A549 (cell line): ENCODE results near the gene PLCH2. TPM values are rescaled to one million over a fixed set of nuclear protein-coding genes. Genes with fewer than 3 reads are reported as not detected.
A peak's percentile ranks its signal among the peaks of the same experiment; 100 is the strongest.

Source experiments
- ATAC-seq, 2 experiments: fragments of 200-7000 bp in 1 of 2; fragments of >200 bp in 1 of 2; cut with Nextera tagmentation in 1 of 2; cut with Tn5 transposase in 1 of 2; 3 replicates each; pipeline versions ENCODE4 v1.8.0 to v1.9.1; 2018 to 2020; ENCODE audit warnings: mild to moderate bottlenecking in 1 of 2, moderate library complexity in 1 of 2
- CTCF ChIA-PET: fragments of 300-600 bp; sonication (Branson Sonifier 250); formaldehyde crosslinking; extraction: SDS; loops from one replicate; lab custom pipeline; 2021; ENCODE audit warnings: antibody characterized with exemption, inconsistent platforms; lab: Yijun Ruan, JAX
- POLR2A ChIA-PET: fragments of 350-600 bp; formaldehyde crosslinking; extraction: SDS; loops from one replicate; lab custom pipeline; 2021; ENCODE audit warnings: antibody characterized with exemption, inconsistent platforms; lab: Yijun Ruan, JAX
- DNase-seq, 2 experiments: peaks; one replicate each; pipeline versions ENCODE4 v3.0.0 to v3.0.0-alpha.2; 2011 to 2016; ENCODE audit warnings: low read depth in 1 of 2, low spot score in 1 of 2
- FAIRE-seq: peaks from 2 replicates; lab custom pipeline; 2011; peaks lifted over from hg19 to GRCh38; lab: Jason Lieb, UNC
- H3K27ac ChIP-seq, 2 experiments: fragments of >200 bp; sonication (Bioruptor Twin); formaldehyde crosslinking; 3 replicates each; pipeline ENCODE4 v1.5.1; 2016 to 2017
- H3K4me1 ChIP-seq: fragments of >200 bp; sonication (Bioruptor Twin); formaldehyde crosslinking; 3 replicates; pipeline ENCODE4 v1.6.1; 2016
- H3K4me2 ChIP-seq: fragments of >200 bp; sonication (Bioruptor Twin); formaldehyde crosslinking; 3 replicates; pipeline ENCODE4 v1.6.1; 2016
- H3K4me3 ChIP-seq: fragments of >200 bp; sonication (Bioruptor Twin); formaldehyde crosslinking; 3 replicates; pipeline ENCODE4 v1.5.1; 2016
- H3K9me3 ChIP-seq: fragments of >200 bp; sonication (Bioruptor Twin); formaldehyde crosslinking; 3 replicates; pipeline ENCODE4 v1.6.1; 2016
- BCL3 ChIP-seq: fragments of >200 bp; sonication (Bioruptor Twin); formaldehyde crosslinking; IDR thresholded peaks from 3 replicates; pipeline ENCODE4 v1.6.1; 2016
- CBX2 ChIP-seq: fragments of 200-600 bp; sonication (generic); IDR thresholded peaks from 2 replicates; pipeline ENCODE4 v1.6.1; 2016; ENCODE audit warnings: low read depth, mild to moderate bottlenecking, borderline replicate concordance
- CBX8 ChIP-seq: fragments of 200-600 bp; sonication (generic); IDR thresholded peaks from 2 replicates; pipeline ENCODE4 v1.6.1; 2016
- EHF ChIP-seq: fragments of 250-450 bp; sonication (Bioruptor Pico); IDR thresholded peaks from 2 replicates; pipeline ENCODE4 v1.5.0; 2020; ENCODE audit warnings: mild to moderate bottlenecking
- EP300 ChIP-seq, 2 experiments: fragments of >200 bp; sonication (Bioruptor Twin); formaldehyde crosslinking; IDR thresholded peaks; 2 replicates in 1 of 2; 3 replicates in 1 of 2; pipeline ENCODE4 v1.6.1; 2016 to 2017
- FOSB ChIP-seq: fragments of 250-450 bp; sonication (Bioruptor Pico); IDR thresholded peaks from 2 replicates; pipeline ENCODE4 v1.5.0; 2020; ENCODE audit warnings: mild to moderate bottlenecking, moderate library complexity
- FOXS1 ChIP-seq: fragments of 250-450 bp; sonication (Bioruptor Pico); IDR thresholded peaks from 2 replicates; pipeline ENCODE4 v1.5.0; 2020; ENCODE audit warnings: mild to moderate bottlenecking, moderate library complexity
- GATA3 ChIP-seq: IDR thresholded peaks from 2 replicates; pipeline ENCODE4 v1.6.1; 2012; ENCODE audit warnings: borderline replicate concordance
- HDAC2 ChIP-seq: fragments of 200-600 bp; sonication (generic); IDR thresholded peaks from 2 replicates; pipeline ENCODE4 v1.6.1; 2016
- HEYL ChIP-seq: fragments of 250-450 bp; sonication (Bioruptor Pico); IDR thresholded peaks from 2 replicates; pipeline ENCODE4 v1.8.0; 2021; ENCODE audit warnings: mild to moderate bottlenecking, moderate library complexity
- HOXA7 ChIP-seq: fragments of 250-450 bp; sonication (Bioruptor Pico); IDR thresholded peaks from 2 replicates; pipeline ENCODE4 v1.5.0; 2020; ENCODE audit warnings: mild to moderate bottlenecking, moderate library complexity
- HOXB13 ChIP-seq: fragments of 250-450 bp; sonication (Bioruptor Pico); IDR thresholded peaks from 2 replicates; pipeline ENCODE4 v1.5.0; 2020; ENCODE audit warnings: low read depth, mild to moderate bottlenecking, moderate library complexity
- JUN ChIP-seq, 2 experiments: fragments of >200 bp; sonication (Bioruptor Twin); formaldehyde crosslinking; IDR thresholded peaks; 2 replicates in 1 of 2; 3 replicates in 1 of 2; pipeline ENCODE4 v1.6.1; 2016 to 2017
- KDM1A ChIP-seq: fragments of 200-600 bp; sonication (generic); IDR thresholded peaks from 2 replicates; pipeline ENCODE4 v1.6.1; 2016; ENCODE audit warnings: low read depth, mild to moderate bottlenecking
- KDM5A ChIP-seq: fragments of 200-600 bp; sonication (generic); IDR thresholded peaks from 2 replicates; pipeline ENCODE4 v1.6.1; 2016; ENCODE audit warnings: antibody characterized with exemption, mild to moderate bottlenecking
- MAFK ChIP-seq: fragments of 450-650 bp; IDR thresholded peaks from 2 replicates; pipeline ENCODE4 v1.6.1; 2014; ENCODE audit not compliant: partially characterized antibody
- MYC ChIP-seq: IDR thresholded peaks from 2 replicates; pipeline ENCODE4 v1.6.1; 2012; ENCODE audit warnings: mild to moderate bottlenecking, inconsistent platforms, low read length, improper control_type of control experiment, borderline replicate concordance
- NFE2L2 ChIP-seq: fragments of 150-350 bp; conservative IDR thresholded peaks from 2 replicates; pipeline ENCODE4 v1.6.1; 2014; ENCODE audit warnings: low read length
- RARB ChIP-seq: fragments of 250-450 bp; sonication (Bioruptor Pico); IDR thresholded peaks from 2 replicates; pipeline ENCODE4 v1.8.0; 2021; ENCODE audit warnings: mild to moderate bottlenecking, moderate library complexity
- RCOR1 ChIP-seq: fragments of 150-350 bp; IDR thresholded peaks from 2 replicates; pipeline ENCODE4 v1.6.1; 2014; ENCODE audit warnings: antibody characterized with exemption, low read length, low read depth
- RFX5 ChIP-seq: fragments of 450-650 bp; IDR thresholded peaks from 2 replicates; pipeline ENCODE4 v1.7.1; 2014; ENCODE audit warnings: antibody characterized with exemption, mild to moderate bottlenecking, moderate library complexity
- RNF2 ChIP-seq: fragments of 200-600 bp; sonication (generic); IDR thresholded peaks from 2 replicates; pipeline ENCODE4 v1.6.1; 2016; ENCODE audit warnings: low read depth, mild to moderate bottlenecking, antibody characterized with exemption, moderate library complexity, borderline replicate concordance
- ZC3H11A ChIP-seq: fragments of 450-650 bp; IDR thresholded peaks from 2 replicates; pipeline ENCODE4 v1.6.1; 2014; ENCODE audit warnings: antibody characterized with exemption, mild to moderate bottlenecking
- ZSCAN20 ChIP-seq: fragments of 250-450 bp; sonication (Bioruptor Pico); IDR thresholded peaks from 2 replicates; pipeline ENCODE4 v1.8.0; 2022; ENCODE audit warnings: mild to moderate bottlenecking, moderate library complexity
- WGBS: methylation state at CpG from one replicate; pipeline ENCODE4 v1.1.6; 2017; ENCODE audit errors: missing lambda C conversion rate; 5-methylcytosine and 5-hydroxymethylcytosine counted together
- polyA plus RNA-seq, 4 experiments: library from polyadenylated mRNA; depleted of rRNA in 3 of 4; stranded (reverse); fragments of >200 nt; fragmentation: RNase III in 1 of 4; extraction: RNeasy Plus Mini Kit Qiagen cat#74134 plus additional on column Dnase treatment in 1 of 4; gene quantifications; 2 replicates in 3 of 4; 3 replicates in 1 of 4; pipeline ENCODE4 v1.2.3, GENCODE V29; 2011 to 2017
- TF ChIP-seq, protein P1 (sequence below): IDR thresholded peaks from 2 replicates; pipeline ENCODE4 v1.6.1; 2012
- TF ChIP-seq, protein P2 (sequence below): fragments of 200-600 bp; sonication (generic); IDR thresholded peaks from 2 replicates; pipeline ENCODE4 v1.6.1; 2016; ENCODE audit warnings: antibody characterized with exemption, mild to moderate bottlenecking, moderate library complexity
- TF ChIP-seq, protein P3 (sequence below): fragments of 450-650 bp; IDR thresholded peaks from 2 replicates; pipeline ENCODE4 v1.6.1; 2014; ENCODE audit warnings: antibody characterized with exemption

PLCH2 gene
- polyA plus RNA-seq, 2 of the 4 experiments (the other 2 are of a cell fraction) = 0.10 to 0.18 TPM

DNA sequence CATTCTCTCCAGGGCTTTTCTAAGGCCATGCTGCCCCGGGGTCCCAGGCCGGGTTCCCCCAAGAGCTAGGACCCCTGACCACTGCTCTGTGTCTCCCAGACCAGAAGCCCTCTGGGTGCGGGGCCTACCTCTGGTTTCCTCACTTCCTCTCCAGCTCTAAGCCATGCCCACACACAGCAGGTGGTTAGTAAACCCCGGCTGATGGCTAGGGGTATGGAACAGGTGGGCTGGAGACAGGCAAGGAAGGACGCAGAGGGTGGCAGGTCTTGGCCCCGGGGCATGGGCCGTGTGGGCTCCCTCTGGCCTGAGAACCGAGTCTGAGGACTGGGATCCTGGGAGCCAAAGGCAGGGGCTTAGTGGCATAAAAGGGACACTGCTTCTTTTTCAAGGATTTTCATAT lies 15.9 kb upstream of the PLCH2 start:
- DNase-seq = no peak
- H3K4me2 ChIP-seq = no peak overlapping the region
- no peaks in the 10 kb centered on the region for H3K9me3 ChIP-seq
- 71% methylated on average over 3 of the region's 8 CpGs for WGBS
- ATAC-seq = peak in 1 of 2 experiments; percentile 9; a peak in 2 of 6 replicates
- H3K4me1 ChIP-seq = no peaks in the 10 kb centered on the region
- TF ChIP-seq, protein P1, sequence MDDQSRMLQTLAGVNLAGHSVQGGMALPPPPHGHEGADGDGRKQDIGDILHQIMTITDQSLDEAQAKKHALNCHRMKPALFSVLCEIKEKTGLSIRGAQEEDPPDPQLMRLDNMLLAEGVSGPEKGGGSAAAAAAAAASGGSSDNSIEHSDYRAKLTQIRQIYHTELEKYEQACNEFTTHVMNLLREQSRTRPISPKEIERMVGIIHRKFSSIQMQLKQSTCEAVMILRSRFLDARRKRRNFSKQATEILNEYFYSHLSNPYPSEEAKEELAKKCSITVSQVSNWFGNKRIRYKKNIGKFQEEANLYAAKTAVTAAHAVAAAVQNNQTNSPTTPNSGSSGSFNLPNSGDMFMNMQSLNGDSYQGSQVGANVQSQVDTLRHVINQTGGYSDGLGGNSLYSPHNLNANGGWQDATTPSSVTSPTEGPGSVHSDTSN = no peak
- TF ChIP-seq FOXS1 (CRISPR knock-in tag) = no peak
- TF ChIP-seq EHF (CRISPR knock-in tag) = no peak
- no peak for TF ChIP-seq HOXB13 (CRISPR knock-in tag)
- TF ChIP-seq MYC = no peak
- no peak for TF ChIP-seq ZC3H11A
- TF ChIP-seq BCL3 = no peak
- no peak for TF ChIP-seq RCOR1
- TF ChIP-seq JUN (IDR thresholded peaks at IDR 0.05) = no peak
- TF ChIP-seq ZSCAN20 = no peak
- TF ChIP-seq RFX5 = no peak
- no peak for TF ChIP-seq MAFK
- H3K27ac ChIP-seq = no peak overlapping the region
- ChIA-PET POLR2A (no interaction called here), CTCF (interaction anchor here (0.6 to 1.9 kb wide), 6 partner anchors 8 to 88 kb away, joined by 3 to 16 read pairs (median 3); no protein-coding TSS in a partner anchor)
- H3K4me3 ChIP-seq = no peak overlapping the region
- FAIRE-seq = no peak

DNA sequence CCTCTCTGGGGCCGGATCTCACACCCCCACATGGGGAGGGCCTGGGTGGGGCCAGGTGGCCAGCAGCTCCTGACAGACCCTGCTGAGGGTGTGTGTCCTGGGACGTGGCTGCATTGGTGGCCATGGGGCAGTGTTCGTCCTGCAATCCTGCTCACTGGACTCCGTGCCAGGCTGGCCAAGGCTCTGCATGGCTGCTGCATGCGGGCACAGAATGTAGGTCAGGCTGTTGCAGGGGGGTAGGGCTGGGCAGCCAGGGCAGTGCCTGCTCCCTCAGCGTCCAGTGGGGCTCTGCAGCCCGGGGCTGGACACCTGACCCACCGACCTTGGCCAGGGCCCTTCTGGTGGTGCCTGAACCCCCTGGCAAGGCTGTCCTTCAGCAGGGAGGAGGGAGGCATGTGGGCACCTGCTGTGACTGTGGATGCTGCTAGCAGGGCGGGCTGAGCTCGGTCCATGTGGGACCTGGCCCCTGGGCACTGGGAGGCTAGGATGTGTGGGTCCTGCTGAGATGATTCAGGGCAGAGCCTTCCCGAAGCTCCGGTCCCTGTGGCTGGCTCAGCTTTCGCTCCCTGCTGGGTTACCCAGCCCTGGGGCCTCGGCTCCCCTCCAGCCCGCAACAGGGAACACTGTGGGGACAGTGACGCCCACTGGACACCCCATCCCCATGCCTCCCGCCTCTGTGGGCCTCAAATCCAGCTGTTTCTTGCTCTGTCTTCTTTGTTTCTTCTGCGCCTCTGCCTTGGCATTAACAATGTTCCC lies 14.9 kb upstream of the PLCH2 start:
- Histone ChIP-seq H3K4me3 (no peak overlapping the region), H3K27ac (no peak overlapping the region), H3K4me2 (no peak overlapping the region), H3K9me3 (no peaks in the 10 kb centered on the region), H3K4me1 (no peaks in the 10 kb centered on the region)
- no peak for TF ChIP-seq KDM1A
- no peak for TF ChIP-seq EP300 (IDR thresholded peaks at IDR 0.05)
- TF ChIP-seq NFE2L2 = no peak
- no peak for TF ChIP-seq FOSB
- no peak for TF ChIP-seq HEYL (CRISPR knock-in tag)
- no peak for TF ChIP-seq CBX8
- WGBS = 79% methylated on average over 10 of the region's 18 CpGs
- FAIRE-seq (no peak), DNase-seq (no peak), ATAC-seq (no peak)
- ChIA-PET POLR2A (no interaction called here), CTCF (interaction anchor here (1.0 to 1.9 kb wide), 5 partner anchors 8 to 321 kb away, joined by 3 to 16 read pairs (median 3); no protein-coding TSS in a partner anchor)

- ATAC-seq (no peak), FAIRE-seq (no peak), DNase-seq (no peak)
- POLR2A ChIA-PET = no interaction called here
- no peak overlapping the region for H3K27ac ChIP-seq
- H3K9me3 ChIP-seq = no peaks in the 10 kb centered on the region
- no peak overlapping the region for H3K4me3 ChIP-seq
- CTCF ChIA-PET = interaction anchor here (1.1 kb wide), 1 partner anchor 16 kb away, joined by 3 read pairs; no protein-coding TSS in a partner anchor
- no peak overlapping the region for H3K4me2 ChIP-seq
- WGBS = 61% methylated on average over 5 of the region's 15 CpGs
- H3K4me1 ChIP-seq = peaks cover 8% of the 10 kb centered on the region; the same call in 2 of the 3 replicates
- TF ChIP-seq CBX2 (no peak), KDM5A (no peak), RARB (CRISPR knock-in tag) (no peak), HDAC2 (no peak), RNF2 (no peak), ZSCAN20 (no peak), HOXA7 (CRISPR knock-in tag) (no peak), HEYL (CRISPR knock-in tag) (no peak), GATA3 (no peak), BCL3 (no peak)
- TF ChIP-seq, protein P2, sequence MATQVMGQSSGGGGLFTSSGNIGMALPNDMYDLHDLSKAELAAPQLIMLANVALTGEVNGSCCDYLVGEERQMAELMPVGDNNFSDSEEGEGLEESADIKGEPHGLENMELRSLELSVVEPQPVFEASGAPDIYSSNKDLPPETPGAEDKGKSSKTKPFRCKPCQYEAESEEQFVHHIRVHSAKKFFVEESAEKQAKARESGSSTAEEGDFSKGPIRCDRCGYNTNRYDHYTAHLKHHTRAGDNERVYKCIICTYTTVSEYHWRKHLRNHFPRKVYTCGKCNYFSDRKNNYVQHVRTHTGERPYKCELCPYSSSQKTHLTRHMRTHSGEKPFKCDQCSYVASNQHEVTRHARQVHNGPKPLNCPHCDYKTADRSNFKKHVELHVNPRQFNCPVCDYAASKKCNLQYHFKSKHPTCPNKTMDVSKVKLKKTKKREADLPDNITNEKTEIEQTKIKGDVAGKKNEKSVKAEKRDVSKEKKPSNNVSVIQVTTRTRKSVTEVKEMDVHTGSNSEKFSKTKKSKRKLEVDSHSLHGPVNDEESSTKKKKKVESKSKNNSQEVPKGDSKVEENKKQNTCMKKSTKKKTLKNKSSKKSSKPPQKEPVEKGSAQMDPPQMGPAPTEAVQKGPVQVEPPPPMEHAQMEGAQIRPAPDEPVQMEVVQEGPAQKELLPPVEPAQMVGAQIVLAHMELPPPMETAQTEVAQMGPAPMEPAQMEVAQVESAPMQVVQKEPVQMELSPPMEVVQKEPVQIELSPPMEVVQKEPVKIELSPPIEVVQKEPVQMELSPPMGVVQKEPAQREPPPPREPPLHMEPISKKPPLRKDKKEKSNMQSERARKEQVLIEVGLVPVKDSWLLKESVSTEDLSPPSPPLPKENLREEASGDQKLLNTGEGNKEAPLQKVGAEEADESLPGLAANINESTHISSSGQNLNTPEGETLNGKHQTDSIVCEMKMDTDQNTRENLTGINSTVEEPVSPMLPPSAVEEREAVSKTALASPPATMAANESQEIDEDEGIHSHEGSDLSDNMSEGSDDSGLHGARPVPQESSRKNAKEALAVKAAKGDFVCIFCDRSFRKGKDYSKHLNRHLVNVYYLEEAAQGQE = no peak
- TF ChIP-seq, protein P3, sequence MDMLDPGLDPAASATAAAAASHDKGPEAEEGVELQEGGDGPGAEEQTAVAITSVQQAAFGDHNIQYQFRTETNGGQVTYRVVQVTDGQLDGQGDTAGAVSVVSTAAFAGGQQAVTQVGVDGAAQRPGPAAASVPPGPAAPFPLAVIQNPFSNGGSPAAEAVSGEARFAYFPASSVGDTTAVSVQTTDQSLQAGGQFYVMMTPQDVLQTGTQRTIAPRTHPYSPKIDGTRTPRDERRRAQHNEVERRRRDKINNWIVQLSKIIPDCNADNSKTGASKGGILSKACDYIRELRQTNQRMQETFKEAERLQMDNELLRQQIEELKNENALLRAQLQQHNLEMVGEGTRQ = no peak
Measured at GRCh38 chr1:2462819-2463218, 13.3 kb upstream of the PLCH2 start.
